ENCODE results near the gene CIAPIN1. TPM values are rescaled to one million over a fixed set of nuclear protein-coding genes. Genes with fewer than 3 reads are reported as not detected.

The CIAPIN1 gene
- total and polyA plus RNA-seq, 2 of the 8 experiments (the other 6 are each of a cell fraction or from before 2014, with no cell fraction given): 76.8 to 83.6 TPM

GRCh38 chr16:57426356-57426755 lies 20.8 kb downstream of the CIAPIN1 start:
- H3K4ac ChIP-seq (replicated peaks; ENCODE audit: insufficient read length, low read depth, low read length): no peak overlapping the region
- no peak overlapping the region for H2AFZ ChIP-seq (ENCODE audit: low read length)
- H3K36me3 ChIP-seq (ENCODE audit: control insufficient read depth in 2 of 4, insufficient read depth in 4 of 4, low read length in 3 of 4): peaks cover 9 to 35% (median 27%) of the 10 kb centered on the region in 4 experiments; a peak in 7 of 8 replicates
- no peaks in the 10 kb centered on the region for H3K79me2 ChIP-seq (ENCODE audit: control insufficient read depth in 1 of 2, insufficient read depth in 2 of 2, low read length in 2 of 2)
- ChIA-PET POLR2A (ENCODE audit: partially characterized antibody) (interaction anchor here (1.1 to 1.2 kb wide), 2 partner anchors 10 to 20 kb away, joined by 3 to 4 read pairs; partner anchors contain the start of genes CIAPIN1 and COQ9), CTCF (ENCODE audit: partially characterized antibody) (interaction anchor here (1.2 to 19.2 kb wide), 4 partner anchors 8 to 122 kb away, joined by 3 to 513 read pairs (median 12); no protein-coding TSS in a partner anchor)
- H2BK20ac ChIP-seq (ENCODE audit: low read length): no peak overlapping the region
- peaks cover 0 to 2% of the 10 kb centered on the region in 2 experiments for H4K20me1 ChIP-seq (replicated peaks in 1 of 2; ENCODE audit: control insufficient read depth in 1 of 2, insufficient read depth in 2 of 2, low read length in 2 of 2)
- H4K8ac ChIP-seq (ENCODE audit: extremely low read depth, insufficient read depth, low read length): no peak overlapping the region
- no peaks in the 10 kb centered on the region for H3K27me3 ChIP-seq (replicated peaks in 1 of 4; ENCODE audit: control insufficient read depth in 3 of 4, extremely low read depth in 1 of 4, insufficient read depth in 3 of 4, low read length in 3 of 4)
- no peak overlapping the region for H2BK15ac ChIP-seq (ENCODE audit: low read length)
- 88% methylated on average over 7 of the region's 7 CpGs; no CpG with 5 or more reads in 1 of the 2 experiments for WGBS, 2 experiments (ENCODE audit: extremely low coverage in 1 of 2, insufficient coverage in 1 of 2, insufficient read length in 1 of 2, insufficient replicate concordance in 2 of 2, low coverage in 1 of 2, low lambda C conversion rate in 2 of 2, missing lambda C conversion rate in 1 of 2)
- H3K14ac ChIP-seq (ENCODE audit: insufficient read length): no peak overlapping the region
- no peak overlapping the region for H2BK5ac ChIP-seq (ENCODE audit: low read depth, low read length)
- no peaks in the 10 kb centered on the region for H3K23me2 ChIP-seq (ENCODE audit: low read depth, low read length)
- H3K56ac ChIP-seq (replicated peaks; ENCODE audit: insufficient read length, low read depth, low read length): no peak overlapping the region
- H2BK120ac ChIP-seq (replicated peaks; ENCODE audit: low read depth, low read length): no peak overlapping the region
- no peak overlapping the region for H3K4me2 ChIP-seq (ENCODE audit: insufficient read depth in 1 of 2, low read depth in 2 of 2, low read length in 2 of 2)
- FAIRE-seq (no peak), DNase-seq (ENCODE audit: low read depth in 1 of 2, low spot score in 2 of 2) (no peak)
- H2BK12ac ChIP-seq (ENCODE audit: low read depth, low read length): no peak overlapping the region
- no peak overlapping the region for H3K9ac ChIP-seq (replicated peaks in 1 of 4; ENCODE audit: extremely low read depth in 1 of 4, low read depth in 3 of 4, low read length in 3 of 4)
- H3K4me1 ChIP-seq (replicated peaks in 1 of 4; ENCODE audit: control insufficient read depth in 3 of 4, insufficient read depth in 4 of 4, low read length in 3 of 4): no peaks in the 10 kb centered on the region
- H3K27ac ChIP-seq (ENCODE audit: low read depth, low read length): no peak overlapping the region
- no peak overlapping the region for H4K91ac ChIP-seq (replicated peaks; ENCODE audit: insufficient read length, low read length)
- no peak overlapping the region for H3K4me3 ChIP-seq (ENCODE audit: extremely low read depth in 1 of 4, insufficient read depth in 2 of 4, low read depth in 3 of 4, low read length in 4 of 4)
- H4K5ac ChIP-seq (ENCODE audit: insufficient read length, low read depth, low read length): no peak overlapping the region
- no peak overlapping the region for H3K23ac ChIP-seq (ENCODE audit: insufficient read length)
- TF ChIP-seq BACH1 (IDR thresholded peaks at IDR 0.05; ENCODE audit: low read length): no peak
- no peak for TF ChIP-seq GABPA (IDR thresholded peaks at IDR 0.05; ENCODE audit: borderline replicate concordance, insufficient read depth, low read length)
- no peak for TF ChIP-seq TAF7 (optimal IDR thresholded peaks at IDR 0.05; ENCODE audit: borderline replicate concordance, low read depth, low read length)
- TF ChIP-seq PHF8 (conservative IDR thresholded peaks at IDR 0.05; ENCODE audit: low read depth, low read length): no peak
- TF ChIP-seq SP1 (IDR thresholded peaks at IDR 0.05; ENCODE audit: low read depth, low read length): no peak
- TF ChIP-seq ATF2 (IDR thresholded peaks at IDR 0.05; ENCODE audit: low read length): no peak
- TF ChIP-seq KDM4A (IDR thresholded peaks at IDR 0.05; ENCODE audit: low read depth, low read length, severe bottlenecking): no peak
- no peak for TF ChIP-seq TAF1 (IDR thresholded peaks at IDR 0.05; ENCODE audit: low read depth, low read length)
- TF ChIP-seq JUND (IDR thresholded peaks at IDR 0.05; ENCODE audit: low read length): no peak
- TF ChIP-seq NRF1 (IDR thresholded peaks at IDR 0.05; ENCODE audit: low read depth, low read length): no peak
- no peak for TF ChIP-seq BRCA1 (IDR thresholded peaks at IDR 0.05; ENCODE audit: low read depth, low read length)
- H3K9me3 ChIP-seq (ENCODE audit: insufficient read depth in 2 of 2, low read depth in 1 of 2, low read length in 1 of 2): no peaks in the 10 kb centered on the region
- H2AK5ac ChIP-seq (ENCODE audit: low read depth, low read length): no peak overlapping the region
- no peak overlapping the region for H3K18ac ChIP-seq (ENCODE audit: extremely low read depth, low read length)
- H3K79me1 ChIP-seq (ENCODE audit: low read depth, low read length): no peaks in the 10 kb centered on the region

All from H1 (cell line).